Measurements from ENCODE around the gene ANO2. TPM values are rescaled to one million over a fixed set of nuclear protein-coding genes. Genes with fewer than 3 reads are reported as not detected.
A peak's percentile ranks its signal among the peaks of the same experiment; 100 is the strongest.

The ANO2 gene
- total RNA-seq, 3 donors from 2014 or later (not counting 1 experiment from before 2014, with no cell fraction given) = not detected

GRCh38 chr12:5621329-5621728 is 323.7 kb downstream of the ANO2 start:
- intact Hi-C loops (cut with micrococcal nuclease) = no loop called here
- Mint-ChIP-seq H3K27me3 (ENCODE audit: low read depth in 2 of 2) (peaks cover 9 to 11% of the 10 kb centered on the region in 2 donors), H3K9me3 (no peaks in the 10 kb centered on the region), H3K36me3 (no peaks in the 10 kb centered on the region), H3K27ac (no peak overlapping the region), H3K4me3 (no peak overlapping the region), H3K4me1 (no peaks in the 10 kb centered on the region)
- ATAC-seq (no peak), DNase-seq (no peak)
- Histone ChIP-seq H3K9me3 (ENCODE audit: control insufficient read depth, insufficient read depth, low read length) (no peaks in the 10 kb centered on the region), H3K4me1 (ENCODE audit: control insufficient read depth, insufficient read depth, low read length) (no peaks in the 10 kb centered on the region), H3K4me3 (ENCODE audit: low read length) (no peak overlapping the region), H3K36me3 (ENCODE audit: control insufficient read depth, insufficient read depth, low read length) (no peaks in the 10 kb centered on the region), H3K27me3 (ENCODE audit: control insufficient read depth, insufficient read depth, low read length) (no peaks in the 10 kb centered on the region), H3K27ac (ENCODE audit: low read length) (no peak overlapping the region)
- 85% methylated on average over 9 of the region's 9 CpGs for WGBS (ENCODE audit: insufficient coverage)
- TF ChIP-seq CTCF (IDR thresholded peaks at IDR 0.05) = no peak

- 82% methylated on average over 7 of the region's 7 CpGs for WGBS (ENCODE audit: insufficient coverage)
Measured at GRCh38 chr12:5620896-5621295, 324.2 kb downstream of the ANO2 start.

GRCh38 chr12:5619628-5620027 is 325.4 kb downstream of the ANO2 start:
- DNase-seq (no peak), ATAC-seq (no peak)
- no peaks in the 10 kb centered on the region for H3K4me1 ChIP-seq (ENCODE audit: control insufficient read depth, insufficient read depth, low read length)
- no peaks in the 10 kb centered on the region for H3K27me3 ChIP-seq (ENCODE audit: control insufficient read depth, insufficient read depth, low read length)
- 76% methylated on average over 5 of the region's 5 CpGs for WGBS (ENCODE audit: insufficient coverage)
- no peaks in the 10 kb centered on the region for H3K36me3 ChIP-seq (ENCODE audit: control insufficient read depth, insufficient read depth, low read length)
- H3K4me3 ChIP-seq (ENCODE audit: low read length) = no peak overlapping the region
- no peaks in the 10 kb centered on the region for H3K4me1 Mint-ChIP-seq
- no peaks in the 10 kb centered on the region for H3K9me3 ChIP-seq (ENCODE audit: control insufficient read depth, insufficient read depth, low read length)
- intact Hi-C loops (cut with micrococcal nuclease) = no loop called here
- H3K27me3 Mint-ChIP-seq (ENCODE audit: low read depth in 2 of 2) = peaks cover 7 to 8% of the 10 kb centered on the region in 2 donors
- no peak overlapping the region for H3K4me3 Mint-ChIP-seq
- H3K36me3 Mint-ChIP-seq = no peaks in the 10 kb centered on the region
- H3K27ac ChIP-seq (ENCODE audit: low read length) = no peak overlapping the region
- no peak overlapping the region for H3K27ac Mint-ChIP-seq
- H3K9me3 Mint-ChIP-seq = no peaks in the 10 kb centered on the region
- TF ChIP-seq CTCF (IDR thresholded peaks at IDR 0.05) = no peak

More at GRCh38 chr12:5620896-5621295, 324.2 kb downstream of the ANO2 start:
- Histone ChIP-seq H3K9me3 (ENCODE audit: control insufficient read depth, insufficient read depth, low read length) (no peaks in the 10 kb centered on the region), H3K27me3 (ENCODE audit: control insufficient read depth, insufficient read depth, low read length) (no peaks in the 10 kb centered on the region), H3K36me3 (ENCODE audit: control insufficient read depth, insufficient read depth, low read length) (no peaks in the 10 kb centered on the region), H3K27ac (ENCODE audit: low read length) (no peak overlapping the region), H3K4me3 (ENCODE audit: low read length) (no peak overlapping the region), H3K4me1 (ENCODE audit: control insufficient read depth, insufficient read depth, low read length) (no peaks in the 10 kb centered on the region)
- Mint-ChIP-seq H3K36me3 (no peaks in the 10 kb centered on the region), H3K4me1 (no peaks in the 10 kb centered on the region), H3K4me3 (no peak overlapping the region), H3K27me3 (ENCODE audit: low read depth in 2 of 2) (peaks cover 7 to 9% of the 10 kb centered on the region in 2 donors), H3K27ac (no peak overlapping the region), H3K9me3 (no peaks in the 10 kb centered on the region)
- DNase-seq = no peak
- no peak for ATAC-seq
- intact Hi-C loops (cut with micrococcal nuclease) = no loop called here
- no peak for TF ChIP-seq CTCF (IDR thresholded peaks at IDR 0.05)

DNA sequence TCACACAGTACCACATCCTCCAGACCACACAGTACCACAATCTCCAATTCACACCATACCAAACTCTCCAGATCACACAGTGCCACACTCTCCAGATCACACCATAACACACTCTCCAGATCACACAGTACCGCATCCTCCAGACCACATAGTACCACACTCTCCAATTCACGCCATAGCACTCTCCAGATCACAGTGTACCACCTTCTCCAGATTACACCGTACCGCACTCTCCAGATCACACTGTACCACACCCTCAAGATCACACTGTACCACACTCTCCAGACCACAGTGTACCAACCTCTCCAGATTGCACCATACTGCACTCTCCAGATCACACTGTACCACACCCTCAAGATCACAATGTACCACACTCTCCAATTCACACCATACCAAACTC is 328.2 kb downstream of the ANO2 start:
- H3K27ac Mint-ChIP-seq = no peak overlapping the region
- H3K9me3 Mint-ChIP-seq = no peaks in the 10 kb centered on the region
- H3K4me3 ChIP-seq (ENCODE audit: low read length) = no peak overlapping the region
- H3K36me3 ChIP-seq (ENCODE audit: control insufficient read depth, insufficient read depth, low read length) = no peaks in the 10 kb centered on the region
- H3K9me3 ChIP-seq (ENCODE audit: control insufficient read depth, insufficient read depth, low read length) = no peaks in the 10 kb centered on the region
- no peaks in the 10 kb centered on the region for H3K36me3 Mint-ChIP-seq
- intact Hi-C loops (cut with micrococcal nuclease) = no loop called here
- 95% methylated on average over 4 of the region's 4 CpGs for WGBS (ENCODE audit: insufficient coverage)
- H3K27ac ChIP-seq (ENCODE audit: low read length) = no peak overlapping the region
- peaks cover 5 to 10% of the 10 kb centered on the region in 2 donors for H3K27me3 Mint-ChIP-seq (ENCODE audit: low read depth in 2 of 2)
- H3K4me3 Mint-ChIP-seq = no peak overlapping the region
- no peak for DNase-seq
- no peaks in the 10 kb centered on the region for H3K27me3 ChIP-seq (ENCODE audit: control insufficient read depth, insufficient read depth, low read length)
- no peaks in the 10 kb centered on the region for H3K4me1 Mint-ChIP-seq
- ATAC-seq = peak in 1 of 3 donors; percentile 24
- no peaks in the 10 kb centered on the region for H3K4me1 ChIP-seq (ENCODE audit: control insufficient read depth, insufficient read depth, low read length)
- no peak for TF ChIP-seq CTCF (IDR thresholded peaks at IDR 0.05)
